Liver (tissue), 3 donors: Measurements from ENCODE around the gene MYBPC3.

Source experiments
- ATF3 ChIP-seq: IDR thresholded peaks from 2 replicates; pipeline ENCODE4 v1.6.1; 2016; ENCODE audit warnings: antibody characterized with exemption
- CTCF ChIP-seq: fragments of 150-350 bp; IDR thresholded peaks from 2 replicates; pipeline ENCODE4 v1.5.1; 2017; ENCODE audit warnings: improper control_type of control experiment, low read depth, low read length; ENCODE audit not compliant: missing input control
- EGR1 ChIP-seq, 2 donors: IDR thresholded peaks; 2 replicates each; pipeline ENCODE4 v1.6.1; 2016 to 2018; ENCODE audit warnings: antibody characterized with exemption in 2 of 2, low read depth in 2 of 2
- RAD21 ChIP-seq, 2 donors: IDR thresholded peaks; 2 replicates each; pipeline ENCODE4 v1.6.1; 2016; ENCODE audit warnings: antibody characterized with exemption in 2 of 2, mild to moderate bottlenecking in 2 of 2
- SP1 ChIP-seq: IDR thresholded peaks from 2 replicates; pipeline ENCODE4 v1.6.1; 2018; ENCODE audit warnings: antibody characterized with exemption, mild to moderate bottlenecking
- donor health status: healthy.
- donor health status: healthy.

- TF ChIP-seq CTCF, result no peak
- TF ChIP-seq ATF3, result no peak
- TF ChIP-seq SP1, result no peak
- no peak for TF ChIP-seq RAD21 (IDR thresholded peaks at IDR 0.05)
- TF ChIP-seq EGR1 (IDR thresholded peaks at IDR 0.05; ENCODE audit: low read depth in 2 of 2), result no peak
Measured at GRCh38 chr11:47398011-47398410, 45.5 kb upstream of the MYBPC3 start.
